GM10266 (cell line): ENCODE data around the gene AGPAT3.

Experiments
- DNase-seq: peaks from one replicate; pipeline ENCODE4 v3.0.0; 2012; ENCODE audit errors: extremely low spot score
- CTCF ChIP-seq: IDR thresholded peaks from 2 replicates; pipeline ENCODE4 v1.5.1; 2012; ENCODE audit warnings: mild to moderate bottlenecking, low read depth; ENCODE audit not compliant: control insufficient read depth, insufficient read depth; ENCODE audit errors: missing control alignments

AGPAT3 gene

GRCh38 chr21:43829161-43829560 lies 35.9 kb upstream of the AGPAT3 start:
- no peak for TF ChIP-seq CTCF
- no peak for DNase-seq

- TF ChIP-seq CTCF, result peak; percentile 19
Measured at GRCh38 chr21:43829575-43830119, 35.4 kb upstream of the AGPAT3 start.

GRCh38 chr21:43832158-43832550 lies 32.9 kb upstream of the AGPAT3 start:
- TF ChIP-seq CTCF, result no peak

More at GRCh38 chr21:43829575-43830119, 35.4 kb upstream of the AGPAT3 start:
- no peak for DNase-seq

GRCh38 chr21:43832648-43833047 lies 32.4 kb upstream of the AGPAT3 start:
- TF ChIP-seq CTCF, result no peak
- DNase-seq, result no peak

More at GRCh38 chr21:43832158-43832550, 32.9 kb upstream of the AGPAT3 start:
- no peak for DNase-seq

GRCh38 chr21:43834146-43834905 lies 30.7 kb upstream of the AGPAT3 start:
- DNase-seq, result no peak
- no peak for TF ChIP-seq CTCF

- DNase-seq, result no peak
- no peak for TF ChIP-seq CTCF
Measured at GRCh38 chr21:43835050-43835449, 30.0 kb upstream of the AGPAT3 start.

- DNase-seq, result no peak
- TF ChIP-seq CTCF, result no peak
Measured at GRCh38 chr21:43835861-43836260, 29.2 kb upstream of the AGPAT3 start.
